PC-3 (cell line): ENCODE results near the gene ZNF646. TPM values are rescaled to one million over a fixed set of nuclear protein-coding genes. Genes with fewer than 3 reads are reported as not detected.

Source experiments
- ATAC-seq: fragments of 200-7000 bp; cut with Tn5 transposase; 2 replicates; pipeline ENCODE4 v1.9.1; 2020; ENCODE audit warnings: mild to moderate bottlenecking, moderate library complexity
- BruUV-seq: library from RNA; stranded (reverse); fragments of 400-500 nt; replicated peaks from 2 replicates; lab custom pipeline; 2021; lab: Mats Ljungman, UMichigan
- CTCF ChIA-PET: fragments of 300-600 bp; sonication (Branson Sonifier 250); formaldehyde crosslinking; loops from one replicate; lab custom pipeline; 2022; ENCODE audit warnings: antibody characterized with exemption; lab: Charles Lee
- POLR2A ChIA-PET: fragments of 300-600 bp; sonication (Branson Sonifier 250); formaldehyde crosslinking; loops from one replicate; lab custom pipeline; 2022; ENCODE audit warnings: antibody characterized with exemption; ENCODE audit not compliant: unreplicated experiment; lab: Charles Lee
- DNase-seq: peaks from one replicate; pipeline ENCODE4 v3.0.0-alpha.2; 2015
- H2AFZ ChIP-seq: fragments of 300-600 bp; sonication (generic); 2 replicates; pipeline ENCODE4 v1.6.0; 2016; ENCODE audit warnings: antibody characterized with exemption, low read length
- H3F3A ChIP-seq: fragments of 300-600 bp; sonication (generic); one replicate; pipeline ENCODE4 v1.6.0; 2017; ENCODE audit warnings: antibody characterized with exemption, low read length, control low read depth, mild to moderate bottlenecking; ENCODE audit not compliant: unreplicated experiment
- H3K27ac ChIP-seq: fragments of 300-600 bp; sonication (generic); 2 replicates; pipeline ENCODE4 v1.5.1; 2016; ENCODE audit warnings: mild to moderate bottlenecking, low read length
- H3K27me3 ChIP-seq: fragments of 300-600 bp; sonication (generic); 2 replicates; pipeline ENCODE4 v1.6.1; 2016; ENCODE audit warnings: low read length, mixed read lengths
- H3K36me3 ChIP-seq: fragments of 300-600 bp; sonication (generic); 2 replicates; pipeline ENCODE4 v1.6.1; 2016; ENCODE audit warnings: low read depth, mixed run types, low read length, mixed read lengths
- H3K4me1 ChIP-seq: fragments of 300-600 bp; sonication (generic); 2 replicates; pipeline ENCODE4 v1.5.1; 2016; ENCODE audit warnings: low read length; ENCODE audit not compliant: insufficient read depth
- H3K4me2 ChIP-seq: fragments of 300-600 bp; sonication (generic); 2 replicates; pipeline ENCODE4 v1.6.0; 2016; ENCODE audit warnings: low read length
- H3K4me3 ChIP-seq: fragments of 300-600 bp; sonication (generic); 2 replicates; pipeline ENCODE4 v1.5.1; 2016; ENCODE audit warnings: mild to moderate bottlenecking, low read length, mixed read lengths
- H3K79me2 ChIP-seq: fragments of 300-600 bp; sonication (generic); 2 replicates; pipeline ENCODE4 v1.6.1; 2017; ENCODE audit warnings: low read length, mixed read lengths
- H3K9ac ChIP-seq: fragments of 300-600 bp; sonication (generic); 2 replicates; pipeline ENCODE4 v1.6.0; 2016; ENCODE audit warnings: mild to moderate bottlenecking, low read length
- H3K9me2 ChIP-seq: fragments of 300-600 bp; sonication (generic); replicated peaks from 2 replicates; pipeline ENCODE4 v1.6.1; 2016; ENCODE audit warnings: mixed run types, low read length, mixed read lengths
- H3K9me3 ChIP-seq: fragments of 300-600 bp; sonication (generic); 2 replicates; pipeline ENCODE4 v1.6.1; 2016; ENCODE audit warnings: low read length, mixed read lengths
- H4K20me1 ChIP-seq: fragments of 300-600 bp; sonication (generic); 2 replicates; pipeline ENCODE4 v1.6.1; 2016; ENCODE audit warnings: low read length, mixed read lengths
- CTCF ChIP-seq: fragments of 300-600 bp; sonication (generic); conservative IDR thresholded peaks from 2 replicates; pipeline ENCODE4 v1.5.1; 2017; ENCODE audit warnings: antibody characterized with exemption, low read depth, mild to moderate bottlenecking, low read length
- EZH2 ChIP-seq: fragments of 300-600 bp; sonication (generic); IDR thresholded peaks from one replicate; pipeline ENCODE4 v1.6.1; 2017; ENCODE audit warnings: antibody characterized with exemption, mild to moderate bottlenecking, low read length; ENCODE audit not compliant: unreplicated experiment
- EZH2phosphoT487 ChIP-seq: fragments of 300-600 bp; sonication (generic); IDR thresholded peaks from 2 replicates; pipeline ENCODE4 v1.6.1; 2018; ENCODE audit warnings: mild to moderate bottlenecking, antibody characterized with exemption, low read length, borderline replicate concordance
- intact Hi-C: fragments of 100-400 bp; cut with micrococcal nuclease; formaldehyde crosslinking; loops from 2 replicates; pipeline ENCODE4 v1.9.0; 2023
- total RNA-seq: library from RNA; depleted of rRNA; stranded (reverse); fragments of >200 nt; gene quantifications from 2 replicates; pipeline ENCODE4 v1.2.3, GENCODE V29; 2014

The ZNF646 gene
- total RNA-seq, 1 experiment from 2014 or later = 8.5 TPM

GRCh38 chr16:31090540-31090939 is 16.3 kb downstream of the ZNF646 start:
- H3K9ac ChIP-seq = no peak overlapping the region
- POLR2A ChIA-PET = no interaction called here
- no peak overlapping the region for H3K27ac ChIP-seq

GRCh38 chr16:31092330-31092729 is 18.1 kb downstream of the ZNF646 start:
- H3F3A ChIP-seq = no peaks in the 10 kb centered on the region
- H3K27ac ChIP-seq = no peak overlapping the region
- peaks cover 7% of the 10 kb centered on the region; the same call in 1 of the 2 replicates for H3K4me1 ChIP-seq
- intact Hi-C loops = loop anchor here (5.0 kb wide), 1 partner anchor 775 kb away; no protein-coding TSS in a partner anchor
- H3K9ac ChIP-seq = no peak overlapping the region
- POLR2A ChIA-PET = no interaction called here
- CTCF ChIA-PET = interaction anchor here (0.7 kb wide), 1 partner anchor 107 kb away, joined by 4 read pairs; the partner anchor contains the start of gene HSD3B7
- H3K4me3 ChIP-seq = no peak overlapping the region
- ATAC-seq (no peak), DNase-seq (no peak)
- H2AFZ ChIP-seq = no peak overlapping the region
- peaks cover 3% of the 10 kb centered on the region; the same call in 1 of the 2 replicates for H3K36me3 ChIP-seq
- BruUV-seq = no TSS peak
- H3K9me2 ChIP-seq = no peaks in the 10 kb centered on the region
- no peak for TF ChIP-seq CTCF
- TF ChIP-seq EZH2phosphoT487 = no peak
- TF ChIP-seq EZH2 = no peak
- no peak overlapping the region for H3K4me2 ChIP-seq
- peaks cover 23% of the 10 kb centered on the region for H3K79me2 ChIP-seq
- no peaks in the 10 kb centered on the region for H3K27me3 ChIP-seq
- peaks cover 5% of the 10 kb centered on the region; the same call in 1 of the 2 replicates for H4K20me1 ChIP-seq
- no peaks in the 10 kb centered on the region for H3K9me3 ChIP-seq

More at GRCh38 chr16:31090540-31090939, 16.3 kb downstream of the ZNF646 start:
- Histone ChIP-seq H4K20me1 (peaks cover 5% of the 10 kb centered on the region; the same call in 1 of the 2 replicates), H3K27me3 (no peaks in the 10 kb centered on the region), H3K36me3 (peaks cover 3% of the 10 kb centered on the region; the same call in 1 of the 2 replicates), H3K79me2 (peaks cover 23% of the 10 kb centered on the region), H3K4me3 (no peak overlapping the region), H2AFZ (no peak overlapping the region), H3K4me1 (peaks cover 7% of the 10 kb centered on the region; the same call in 1 of the 2 replicates), H3F3A (no peaks in the 10 kb centered on the region), H3K9me2 (no peaks in the 10 kb centered on the region), H3K9me3 (no peaks in the 10 kb centered on the region), H3K4me2 (no peak overlapping the region)
- ATAC-seq (no peak), DNase-seq (no peak)
- BruUV-seq = no TSS peak
- intact Hi-C loops = loop anchor here (5.0 kb wide), 1 partner anchor 777 kb away; no protein-coding TSS in a partner anchor
- CTCF ChIA-PET = no interaction called here
- no peak for TF ChIP-seq EZH2phosphoT487
- TF ChIP-seq CTCF = no peak
- TF ChIP-seq EZH2 = no peak

GRCh38 chr16:31093132-31093703 is 19.0 kb downstream of the ZNF646 start:
- peak overlapping the region; percentile 59; the same call in 1 of the 2 replicates for H2AFZ ChIP-seq
- no peaks in the 10 kb centered on the region for H3F3A ChIP-seq
- ChIA-PET CTCF (interaction anchor here (0.6 to 0.7 kb wide), 2 partner anchors 36 to 108 kb away, joined by 3 to 4 read pairs; partner anchors contain the start of gene HSD3B7), POLR2A (no interaction called here)
- H3K9ac ChIP-seq = peak overlapping the region; percentile 90; the same call in 1 of the 2 replicates
- H3K79me2 ChIP-seq = peaks cover 23% of the 10 kb centered on the region
- H3K27ac ChIP-seq = no peak overlapping the region
- DNase-seq = peak; percentile 54
- H3K4me2 ChIP-seq = peak overlapping the region; percentile 93
- TSS peak; percentile 20 for BruUV-seq
- ATAC-seq = peak; percentile 21
- no peaks in the 10 kb centered on the region for H3K9me2 ChIP-seq
- H3K36me3 ChIP-seq = peaks cover 3% of the 10 kb centered on the region; the same call in 1 of the 2 replicates
- peak overlapping the region; percentile 98 for H3K4me3 ChIP-seq
- no peaks in the 10 kb centered on the region for H3K27me3 ChIP-seq
- H3K4me1 ChIP-seq = peaks cover 7% of the 10 kb centered on the region; the same call in 1 of the 2 replicates
- no peaks in the 10 kb centered on the region for H3K9me3 ChIP-seq
- TF ChIP-seq EZH2phosphoT487 = no peak
- TF ChIP-seq CTCF = no peak
- no peak for TF ChIP-seq EZH2
- peaks cover 5% of the 10 kb centered on the region; the same call in 1 of the 2 replicates for H4K20me1 ChIP-seq
- intact Hi-C loops = loop anchor here (5.0 kb wide), 1 partner anchor 774 kb away; no protein-coding TSS in a partner anchor
